ENCODE results near the gene WBP1L.
"Not testable (repeated sequence)": the region's sequence is repeated elsewhere in the genome, so short reads cannot be mapped to it uniquely, and the experiment has no call there.

The WBP1L gene

DNA sequence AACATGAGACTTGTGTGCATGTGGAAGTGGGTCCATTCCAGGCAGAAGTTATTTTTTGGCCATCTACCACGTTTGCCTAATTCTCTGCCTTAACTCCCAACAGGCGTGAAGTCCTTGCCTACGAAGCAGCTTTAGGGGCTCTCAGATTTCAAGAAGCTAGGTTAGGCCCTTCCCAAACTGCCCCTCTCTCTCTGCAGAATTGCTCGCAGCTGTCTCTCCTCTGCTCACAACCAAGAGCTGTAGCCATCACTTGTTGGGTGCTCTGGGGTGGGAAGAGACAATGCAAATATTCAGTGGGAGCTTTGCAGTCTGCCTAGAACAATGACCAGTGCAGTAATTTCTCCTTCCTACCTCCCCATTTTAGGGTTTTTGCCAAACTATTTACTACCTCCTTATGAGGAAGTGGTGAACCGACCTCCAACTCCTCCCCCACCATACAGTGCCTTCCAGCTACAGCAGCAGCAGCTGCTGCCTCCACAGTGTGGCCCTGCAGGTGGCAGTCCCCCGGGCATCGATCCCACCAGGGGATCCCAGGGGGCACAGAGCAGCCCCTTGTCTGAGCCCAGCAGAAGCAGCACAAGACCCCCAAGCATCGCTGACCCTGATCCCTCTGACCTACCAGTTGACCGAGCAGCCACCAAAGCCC lies 68.6 kb downstream of the WBP1L start:
- DNase-seq (ENCODE audit: low spot score) = no peak

DNA sequence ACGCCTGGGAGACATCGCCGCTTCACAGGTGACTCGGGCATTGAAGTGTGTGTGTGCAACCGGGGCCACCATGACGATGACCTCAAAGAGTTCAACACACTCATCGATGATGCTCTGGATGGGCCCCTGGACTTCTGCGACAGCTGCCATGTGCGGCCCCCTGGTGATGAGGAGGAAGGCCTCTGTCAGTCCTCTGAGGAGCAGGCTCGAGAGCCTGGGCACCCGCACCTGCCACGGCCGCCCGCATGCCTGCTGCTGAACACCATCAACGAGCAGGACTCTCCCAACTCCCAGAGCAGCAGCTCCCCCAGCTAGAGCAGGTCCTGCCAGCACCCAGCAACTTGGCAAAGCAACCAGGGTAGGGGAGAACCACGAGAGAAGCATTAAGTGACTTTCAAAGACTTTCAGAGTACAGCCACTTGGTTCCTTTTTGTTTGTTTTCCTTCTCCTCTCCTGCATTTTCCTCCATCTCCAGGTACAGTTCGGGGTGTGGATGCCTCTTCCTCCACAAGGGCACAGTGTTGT lies 69.3 kb downstream of the WBP1L start:
- DNase-seq (ENCODE audit: low spot score) = no peak

DNA sequence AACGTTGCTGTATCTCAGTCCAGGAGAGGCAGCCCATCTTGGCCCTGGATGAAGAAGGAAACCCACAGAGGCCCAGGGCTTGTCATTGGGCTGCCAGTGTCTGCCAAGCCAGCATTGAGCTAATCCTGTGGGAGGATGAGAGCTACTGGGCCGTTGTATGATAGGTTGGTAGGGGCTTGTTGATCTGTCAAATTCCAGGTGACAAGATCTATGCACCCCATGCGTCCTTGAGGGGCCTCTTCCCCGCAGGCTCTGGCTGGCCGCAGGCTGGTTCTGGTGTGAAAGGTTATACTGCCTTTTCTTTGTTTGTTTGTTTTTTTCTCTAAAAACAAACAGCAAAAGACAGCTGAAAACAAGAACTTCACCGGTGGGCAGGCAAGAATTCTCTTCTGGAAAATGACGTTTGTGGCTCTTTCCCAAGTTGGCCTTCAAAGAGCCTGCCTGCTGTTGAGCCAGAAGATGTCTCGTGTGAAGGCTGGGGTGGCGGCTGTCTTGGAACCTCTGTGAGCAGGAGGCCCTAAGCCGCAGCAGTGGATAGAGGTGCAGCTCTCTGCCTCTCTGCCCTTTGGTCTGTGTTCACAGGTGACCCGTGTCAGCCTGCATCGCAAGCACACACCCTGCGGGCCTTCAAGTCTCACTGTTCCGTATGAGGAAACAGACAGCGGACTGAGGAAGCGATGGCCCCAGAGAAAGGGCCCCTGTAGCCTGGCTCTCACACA lies 70.1 kb downstream of the WBP1L start:
- DNase-seq (ENCODE audit: low spot score) = no peak

DNA sequence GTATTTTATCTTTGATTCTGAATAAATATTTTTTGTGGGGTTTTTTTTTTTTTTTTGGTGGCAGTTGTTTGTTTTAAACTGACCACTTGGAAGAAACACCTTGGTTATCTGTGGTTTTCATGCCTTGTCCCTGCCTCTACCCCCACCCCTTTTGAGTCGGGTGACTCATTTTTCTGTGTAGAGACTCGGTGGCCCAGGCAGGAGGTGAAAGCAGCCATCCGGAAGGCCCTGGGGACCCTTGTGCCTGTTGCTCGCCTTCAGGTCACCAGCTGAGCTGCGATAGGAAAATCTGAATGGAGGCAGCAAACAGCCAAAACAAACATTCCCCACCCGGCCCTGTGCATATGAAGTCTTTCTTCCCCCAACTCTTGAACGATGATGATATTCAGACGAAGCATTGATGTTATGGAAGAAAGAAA lies 70.7 kb downstream of the WBP1L start:
- DNase-seq (ENCODE audit: low spot score) = no peak

DNA sequence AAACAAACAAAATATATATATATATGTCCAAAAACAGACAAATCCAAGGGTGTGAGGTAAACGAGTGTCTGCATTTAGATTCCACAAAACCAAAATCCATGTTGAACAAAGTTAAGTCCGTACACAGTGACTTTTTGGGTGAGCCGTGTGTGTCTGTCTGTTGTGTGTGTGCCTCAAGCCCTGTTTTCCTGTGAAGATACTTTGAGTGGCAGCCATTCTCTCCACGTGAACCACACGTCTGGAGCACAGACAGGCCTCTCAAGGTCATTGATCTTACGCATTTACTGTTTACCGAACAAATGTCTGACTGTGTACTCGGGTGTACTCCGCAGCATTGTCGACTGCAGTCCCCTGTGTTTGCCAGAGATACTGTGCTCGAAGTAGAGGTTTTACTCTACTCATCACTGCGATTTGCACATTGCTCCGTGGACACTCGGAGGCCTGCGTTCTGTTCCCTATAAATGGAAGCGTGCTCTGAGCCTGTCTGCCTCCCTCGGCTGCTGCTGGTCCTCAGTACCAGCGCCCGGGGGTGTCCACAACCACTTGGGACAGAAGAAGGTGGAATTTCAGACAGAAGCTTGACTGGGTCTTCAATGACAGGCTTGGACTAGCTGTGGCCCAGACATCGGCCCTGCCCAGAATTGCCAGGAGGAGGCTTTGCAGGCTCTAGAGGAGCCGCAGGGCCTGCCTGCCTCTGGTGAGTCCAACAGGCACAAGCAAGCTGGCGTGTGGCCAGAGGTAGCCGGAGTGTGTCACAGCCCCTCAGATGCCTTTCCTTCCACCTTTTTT lies 71.3 kb downstream of the WBP1L start:
- DNase-seq (ENCODE audit: low spot score) = peak; percentile 48

DNA sequence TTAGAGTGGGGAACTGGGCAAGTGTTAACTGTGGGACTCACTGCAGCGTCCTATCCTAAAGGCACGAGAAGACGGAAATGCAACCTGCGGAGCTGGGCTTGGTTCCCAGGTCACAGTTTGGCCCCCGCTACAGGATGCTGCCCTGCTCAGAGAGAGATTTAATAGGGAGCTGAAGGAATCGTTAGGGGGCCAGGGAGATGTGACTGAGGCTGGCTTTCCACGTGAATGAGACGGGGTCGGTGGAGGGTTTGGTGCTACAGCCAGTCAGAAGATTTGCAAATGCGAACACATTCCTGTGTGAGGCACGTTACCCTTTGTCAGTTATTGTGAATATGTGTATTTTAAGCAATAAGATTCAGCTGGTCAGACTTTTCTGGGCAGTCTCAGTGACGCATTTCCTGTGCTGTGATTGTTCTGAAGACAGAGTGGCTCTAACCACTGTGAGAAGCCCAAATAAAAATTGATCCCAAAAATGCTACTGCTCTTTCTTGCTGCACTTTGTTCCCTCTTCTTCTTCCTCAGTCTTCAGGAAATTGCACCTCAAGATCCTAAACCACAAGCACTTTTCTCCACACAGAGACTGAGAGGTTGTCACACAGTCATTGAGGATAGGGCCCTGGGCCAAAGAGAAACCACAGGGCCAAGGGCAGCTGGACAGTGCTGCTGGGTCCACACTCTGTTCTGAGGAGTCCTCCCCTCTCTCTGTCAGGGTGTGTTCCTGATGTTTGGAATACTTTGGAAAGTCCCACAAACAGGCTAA lies 72.2 kb downstream of the WBP1L start:
- peak; percentile 63 for DNase-seq (ENCODE audit: low spot score)

DNA sequence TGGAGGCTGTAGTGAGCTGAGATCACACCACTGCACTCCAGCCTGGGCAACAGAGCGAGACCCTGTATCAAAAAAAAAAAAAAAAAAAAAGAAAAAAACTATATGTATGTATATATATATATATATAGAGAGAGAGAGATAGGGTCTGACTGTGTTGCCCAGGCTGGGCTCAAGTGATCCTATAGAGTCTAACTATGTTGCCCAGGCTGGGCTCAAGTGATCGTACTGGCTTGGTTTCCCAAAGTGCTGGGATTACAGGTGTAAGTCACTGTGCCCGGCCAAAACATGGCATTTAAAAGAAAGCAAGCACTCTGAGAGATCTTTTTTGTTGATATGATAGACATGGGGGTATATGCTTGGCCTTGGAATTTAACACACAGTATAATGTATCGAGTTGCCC lies 73.4 kb downstream of the WBP1L start:
- no peak for DNase-seq (ENCODE audit: low spot score)

DNA sequence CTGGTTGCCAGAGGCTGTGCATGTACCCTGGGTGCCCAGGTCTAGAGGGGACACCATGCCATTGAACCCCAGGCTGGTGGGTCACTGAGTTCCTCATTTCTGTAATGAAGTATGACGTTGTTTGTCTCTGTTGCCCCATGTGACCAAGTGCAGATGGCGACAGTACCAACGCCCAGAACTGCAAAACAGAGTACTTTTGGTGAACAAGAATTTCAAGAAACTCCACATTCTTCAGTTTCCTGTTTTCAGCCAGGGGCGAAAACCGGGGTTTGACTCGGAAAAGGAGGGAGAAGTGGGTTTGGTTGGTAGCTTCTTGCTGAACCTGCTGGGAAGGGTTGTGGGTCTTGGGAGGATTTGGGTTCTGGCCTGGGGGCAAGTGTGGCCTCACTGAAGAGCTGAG lies 75.3 kb downstream of the WBP1L start:
- DNase-seq (ENCODE audit: low spot score) = no peak

DNA sequence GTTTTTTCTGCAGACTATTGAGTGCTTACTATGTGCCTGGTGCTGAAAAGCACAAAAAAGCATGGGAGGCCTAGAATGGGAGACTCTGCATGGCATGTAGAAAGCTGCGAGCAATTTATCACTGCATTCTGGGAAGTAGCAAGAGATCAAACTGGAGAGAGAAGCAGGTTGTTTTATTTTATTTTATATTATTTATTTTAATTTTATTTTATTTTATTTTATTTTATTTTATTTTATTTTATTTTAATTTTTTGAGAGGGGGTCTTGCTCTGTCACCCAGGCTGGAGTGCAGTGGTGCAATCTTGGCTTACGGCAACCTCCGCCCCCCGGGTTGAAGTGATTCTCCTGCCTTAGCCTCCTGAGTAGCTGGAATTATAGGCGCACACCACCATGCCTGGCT lies 76.3 kb downstream of the WBP1L start:
- not testable (repeated sequence) for DNase-seq (ENCODE audit: low spot score)

DNA sequence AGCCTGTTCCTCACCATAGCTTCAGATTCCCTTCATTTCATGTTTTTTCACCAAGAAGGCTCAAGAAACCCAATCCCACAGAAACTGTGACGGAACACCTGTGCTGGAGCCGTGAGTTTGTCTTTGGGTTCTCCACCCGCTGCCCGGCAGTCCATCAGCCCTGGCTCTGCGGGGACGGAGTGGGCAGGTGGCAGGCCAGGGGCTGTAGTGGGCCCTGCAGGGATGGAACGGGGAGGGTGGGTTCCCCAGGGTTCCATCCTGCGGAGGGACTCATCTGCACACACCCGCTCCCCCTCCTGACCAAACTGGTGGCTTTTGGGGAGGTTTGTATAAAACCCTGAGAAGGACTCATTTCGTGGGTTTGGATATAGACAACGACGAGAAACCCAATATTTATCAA lies 78.5 kb downstream of the WBP1L start:
- DNase-seq (ENCODE audit: low spot score) = no peak

DNA sequence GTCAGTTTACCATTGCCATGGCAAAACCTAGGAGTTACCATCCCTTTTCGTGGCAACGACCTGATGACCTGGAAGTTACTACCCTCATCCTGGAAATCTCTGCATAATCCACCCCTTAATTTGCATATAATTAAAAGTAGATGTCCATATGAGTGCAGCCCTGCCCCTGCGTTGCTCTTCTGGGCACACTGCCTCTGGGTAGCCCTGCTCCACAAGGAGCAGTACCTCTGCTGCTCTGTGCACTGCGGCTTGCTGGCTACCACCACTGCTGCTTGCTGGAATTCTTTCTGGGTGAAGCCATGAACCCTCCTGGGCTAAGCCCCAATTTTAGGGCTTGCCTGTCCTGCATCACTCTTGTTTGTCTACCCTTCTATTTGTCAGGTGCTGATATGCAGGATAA lies 80.9 kb downstream of the WBP1L start:
- DNase-seq (ENCODE audit: low spot score) = no peak

DNA sequence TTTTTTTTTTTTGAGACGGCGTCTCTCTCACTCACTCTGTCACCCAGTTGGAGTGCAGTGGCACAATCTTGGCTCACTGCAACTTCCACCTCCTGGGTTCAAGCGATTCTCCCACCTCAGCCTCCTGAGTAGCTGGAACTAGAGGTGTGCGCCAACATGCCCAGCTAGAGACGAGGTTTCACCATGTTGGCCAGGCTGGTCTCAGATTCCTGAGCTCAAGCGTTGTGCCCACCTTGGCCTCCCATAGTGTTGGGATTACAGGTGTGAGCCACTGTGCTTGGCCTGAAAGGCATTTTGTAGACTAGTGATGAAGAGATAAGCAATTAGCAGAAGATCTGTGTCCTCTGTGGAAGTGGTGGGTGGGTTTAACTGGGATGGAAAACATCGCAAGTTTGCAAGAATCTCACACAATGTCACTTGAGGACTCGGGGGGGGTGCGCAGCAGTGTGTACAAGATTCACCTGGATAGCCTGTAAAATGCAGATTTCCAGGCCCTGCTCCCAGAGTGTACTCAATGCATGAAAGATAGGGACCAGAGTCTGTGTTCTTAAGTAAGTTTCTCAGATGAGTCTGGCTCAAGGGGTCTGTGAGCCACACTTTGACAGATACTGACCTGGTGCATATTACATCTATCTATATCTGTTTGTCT lies 82.5 kb downstream of the WBP1L start:
- DNase-seq (ENCODE audit: low spot score) = no peak

DNA sequence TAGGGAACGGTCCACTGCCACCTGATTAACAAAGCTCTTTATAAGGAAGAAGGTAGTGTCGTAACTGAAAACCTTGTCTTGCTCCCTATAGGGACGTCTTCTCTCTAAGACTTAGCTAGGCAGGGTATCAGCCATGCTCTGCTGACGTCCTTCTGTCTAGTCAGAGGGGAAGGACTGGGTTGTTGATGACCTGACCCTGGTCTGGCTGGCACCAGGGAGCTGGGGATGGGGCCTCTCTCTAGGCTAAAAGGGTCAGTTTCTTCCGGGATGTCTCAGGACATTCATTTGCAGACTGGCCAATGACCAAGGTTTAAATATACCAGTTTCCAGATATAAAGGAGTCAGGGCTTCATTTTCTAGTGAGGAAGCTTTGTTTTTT lies 83.8 kb downstream of the WBP1L start:
- no peak for DNase-seq (ENCODE audit: low spot score)

DNA sequence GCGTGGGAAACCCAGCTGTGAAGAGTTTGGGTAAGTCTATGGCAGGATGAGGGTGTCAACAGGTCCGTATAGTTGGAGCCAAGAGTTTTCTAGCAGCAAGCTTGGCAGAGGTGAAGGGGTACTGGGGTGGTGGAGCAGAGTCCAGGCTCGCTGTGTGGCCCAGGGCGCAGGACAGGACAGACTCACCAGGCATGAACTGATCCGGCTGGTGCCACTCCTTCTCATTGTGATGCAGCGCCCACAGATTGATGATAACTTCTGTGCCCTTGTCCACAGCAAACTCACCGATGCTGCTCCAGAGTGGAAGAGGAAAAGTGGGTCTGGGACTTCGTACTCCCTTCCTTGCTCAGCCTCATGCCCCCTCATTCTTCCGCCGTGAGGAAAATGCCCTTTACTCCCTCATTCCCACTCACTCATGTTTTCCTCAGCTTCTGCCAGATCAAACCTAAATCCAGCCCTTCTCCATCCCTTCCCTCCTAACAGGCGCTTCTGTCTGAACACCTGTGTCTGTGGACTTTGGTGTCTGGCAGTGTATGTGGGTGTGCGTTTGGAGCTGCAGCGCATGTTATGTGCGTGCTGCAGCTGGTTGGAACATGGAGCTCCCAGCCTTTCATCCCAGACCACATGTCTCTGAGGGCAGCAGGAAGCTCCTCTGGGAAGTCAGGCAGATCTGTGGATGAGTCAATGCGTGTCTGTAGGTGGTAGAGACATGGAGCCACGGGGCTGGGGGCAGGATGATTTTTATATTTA lies 87.7 kb downstream of the WBP1L start:
- DNase-seq (ENCODE audit: low spot score) = peak; percentile 68

DNA sequence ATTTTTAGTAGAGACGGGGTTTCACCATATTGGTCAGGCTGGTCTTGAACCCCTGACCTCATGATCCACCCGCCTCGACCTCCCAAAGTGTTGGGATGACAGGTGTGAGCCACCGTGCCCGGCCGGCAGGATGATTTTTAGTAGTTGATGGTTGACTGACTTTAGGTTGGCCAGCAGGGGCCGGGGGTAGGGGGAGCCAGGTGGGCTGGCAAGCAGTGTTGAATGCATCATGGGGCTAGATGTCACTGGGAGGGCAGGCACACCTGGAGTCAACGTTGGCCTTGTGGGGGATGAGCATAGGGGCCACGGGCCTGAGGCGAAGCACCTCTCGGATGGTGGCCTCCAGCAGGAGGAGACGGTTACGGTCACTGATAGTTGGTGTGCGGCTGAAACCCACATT lies 88.5 kb downstream of the WBP1L start:
- no peak for DNase-seq (ENCODE audit: low spot score)

DNA sequence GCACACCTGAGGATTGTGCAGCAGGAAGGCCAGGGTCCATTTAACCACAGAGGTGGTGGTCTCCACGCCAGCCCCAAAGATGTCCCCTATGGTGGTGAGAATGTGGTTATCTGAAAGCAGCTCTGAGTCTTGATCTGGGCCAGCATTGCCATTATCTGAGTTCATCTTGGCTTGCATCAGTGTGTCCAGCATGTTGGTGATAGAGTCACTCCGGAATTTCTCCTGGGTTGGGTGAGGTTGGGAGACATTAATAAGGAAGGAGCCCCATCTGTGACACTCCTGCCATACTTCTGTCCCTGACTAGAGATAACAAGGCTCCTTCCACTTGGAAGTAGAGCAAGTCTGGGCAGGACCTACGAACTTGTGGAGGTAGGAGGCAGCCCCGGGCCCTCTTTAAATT lies 89.2 kb downstream of the WBP1L start:
- DNase-seq (ENCODE audit: low spot score) = peak; percentile 54

DNA sequence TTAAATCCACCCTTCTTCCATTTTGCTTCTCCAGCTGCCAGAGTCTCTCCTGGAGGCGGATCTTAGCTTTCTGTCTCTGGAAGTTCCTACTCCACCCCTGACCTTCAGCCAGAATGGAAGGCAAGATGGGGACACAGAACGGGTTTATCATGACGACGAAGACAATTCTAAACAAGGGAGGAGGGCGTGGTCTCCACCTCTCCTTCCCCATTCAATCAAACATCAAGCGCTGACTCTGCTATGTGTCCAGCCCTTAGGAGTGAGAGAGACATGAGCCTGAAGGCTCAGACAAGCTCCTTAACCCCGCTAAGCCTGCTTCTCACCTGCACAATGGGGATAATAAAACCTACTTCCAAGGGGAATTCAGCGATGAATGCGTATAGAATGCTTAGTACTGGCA lies 90.4 kb downstream of the WBP1L start:
- DNase-seq (ENCODE audit: low spot score) = no peak

DNA sequence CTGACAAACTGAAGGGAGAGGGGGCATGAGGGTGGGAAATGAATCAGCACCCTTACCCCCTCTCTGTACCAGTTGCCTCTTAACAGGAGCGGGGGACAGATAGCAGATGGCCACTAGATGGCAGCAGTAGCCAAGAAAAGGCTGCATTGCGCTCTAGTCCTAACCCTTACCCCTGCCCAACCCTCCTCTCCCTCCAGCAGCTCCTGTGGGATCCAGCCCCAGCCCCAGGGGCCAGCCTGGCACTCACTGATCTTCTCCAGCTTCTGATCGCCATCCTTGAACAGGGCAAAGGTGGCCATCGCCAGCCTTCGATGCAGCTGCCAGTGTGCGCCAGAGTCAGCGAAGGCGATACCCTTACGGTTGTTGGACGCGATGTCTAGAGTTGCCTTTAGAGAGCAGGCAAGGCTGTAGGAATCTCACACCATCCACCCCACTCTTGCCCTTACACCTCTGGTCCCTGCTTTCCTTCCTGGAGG lies 91.3 kb downstream of the WBP1L start:
- peak; percentile 89 for DNase-seq (ENCODE audit: low spot score)

DNA sequence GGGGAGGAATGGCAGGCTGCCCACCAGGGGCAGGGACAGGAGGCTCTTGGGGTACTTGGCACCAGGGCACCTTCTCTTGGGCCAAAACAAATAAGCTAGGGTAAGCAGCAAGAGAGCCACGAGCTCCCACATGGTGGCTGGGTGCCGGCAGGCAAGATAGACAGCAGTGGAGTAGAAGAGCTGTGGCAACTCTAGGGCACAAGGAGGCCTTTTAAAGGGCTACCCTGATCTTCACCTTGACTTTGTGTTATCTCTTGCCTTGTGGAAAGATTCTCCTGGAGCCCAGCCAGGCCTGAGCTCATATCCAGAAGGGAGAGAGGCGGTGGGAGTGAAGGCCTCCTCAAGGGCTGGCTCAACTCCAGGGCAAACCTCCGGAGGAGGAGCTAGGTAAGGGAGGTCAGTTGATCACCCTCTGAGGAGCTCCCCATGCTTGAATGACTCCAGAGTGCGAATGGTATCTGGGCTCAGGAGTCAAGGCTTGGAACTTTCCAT lies 93.5 kb downstream of the WBP1L start, which contains the start of gene CYP17A1:
Gene CYP17A1 (minus strand): TSS at position 184 of the 492 bp plus-strand sequence. CDS start 52 bp downstream, at position 132.
- no peak for DNase-seq (ENCODE audit: low spot score)

DNA sequence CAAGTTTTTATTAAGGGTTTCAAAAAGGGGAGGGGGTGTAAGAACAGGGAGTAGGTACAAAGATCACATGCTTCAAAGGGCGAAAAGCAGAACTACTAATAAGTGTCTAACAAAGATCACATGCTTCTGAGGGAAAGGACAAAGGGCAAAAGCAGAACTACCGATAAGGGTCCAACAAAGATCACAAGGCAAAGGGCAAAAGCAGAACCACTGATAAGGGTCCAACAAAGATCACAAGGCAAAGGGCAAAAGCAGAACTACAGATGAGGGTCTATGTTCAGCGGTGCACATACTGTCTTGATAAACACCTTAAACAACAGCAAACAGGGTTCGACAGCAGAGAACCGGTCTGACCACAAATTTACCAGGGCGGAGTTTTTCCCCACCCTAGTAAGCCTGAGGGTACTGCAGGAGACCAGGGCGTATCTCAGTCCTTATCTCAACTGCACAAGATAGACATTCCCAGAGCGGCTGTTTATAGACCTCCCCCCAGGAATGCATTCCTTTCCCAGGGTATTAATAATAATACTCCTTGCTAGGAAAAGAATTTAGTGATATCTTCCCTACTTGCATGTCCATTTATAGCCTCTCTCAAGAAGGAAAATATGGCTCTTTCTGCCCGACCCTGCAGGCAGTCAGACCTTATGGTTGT lies 94.7 kb downstream of the WBP1L start:
- DNase-seq (ENCODE audit: low spot score) = not testable (repeated sequence)
